Measurements from ENCODE around the gene YY2. TPM values are rescaled to one million over a fixed set of nuclear protein-coding genes. Genes with fewer than 3 reads are reported as not detected.

The YY2 gene
- total RNA-seq, 1 donor from 2014 or later: 0.79 TPM

GRCh38 chrX:21875013-21875412, 19.2 kb downstream of the YY2 start:
- FAIRE-seq (no peak), DNase-seq (ENCODE audit: low read depth) (no peak)
- Histone ChIP-seq H3K4me3 (ENCODE audit: low read depth, low read length) (no peak overlapping the region), H3K27me3 (ENCODE audit: control insufficient read depth, insufficient read depth, low read length) (no peaks in the 10 kb centered on the region), H3K36me3 (ENCODE audit: control insufficient read depth, insufficient read depth, low read length) (no peaks in the 10 kb centered on the region)
- no peak for TF ChIP-seq CTCF (IDR thresholded peaks at IDR 0.05; ENCODE audit: insufficient read depth, low read length, severe bottlenecking)

- no peaks in the 10 kb centered on the region for H3K36me3 ChIP-seq (ENCODE audit: control insufficient read depth, insufficient read depth, low read length)
- DNase-seq (ENCODE audit: low read depth): no peak
- H3K27me3 ChIP-seq (ENCODE audit: control insufficient read depth, insufficient read depth, low read length): no peaks in the 10 kb centered on the region
- H3K4me3 ChIP-seq (ENCODE audit: low read depth, low read length): no peak overlapping the region
- no peak for TF ChIP-seq CTCF (IDR thresholded peaks at IDR 0.05; ENCODE audit: insufficient read depth, low read length, severe bottlenecking)
- no peak for FAIRE-seq
Measured at GRCh38 chrX:21881881-21882574, 26.2 kb downstream of the YY2 start.

GRCh38 chrX:21883258-21883657, 27.5 kb downstream of the YY2 start:
- FAIRE-seq (no peak), DNase-seq (ENCODE audit: low read depth) (no peak)
- TF ChIP-seq CTCF (IDR thresholded peaks at IDR 0.05; ENCODE audit: insufficient read depth, low read length, severe bottlenecking): no peak
- no peaks in the 10 kb centered on the region for H3K27me3 ChIP-seq (ENCODE audit: control insufficient read depth, insufficient read depth, low read length)
- no peaks in the 10 kb centered on the region for H3K36me3 ChIP-seq (ENCODE audit: control insufficient read depth, insufficient read depth, low read length)
- no peak overlapping the region for H3K4me3 ChIP-seq (ENCODE audit: low read depth, low read length)

GRCh38 chrX:21885568-21885967, 29.8 kb downstream of the YY2 start:
- FAIRE-seq (no peak), DNase-seq (ENCODE audit: low read depth) (no peak)
- Histone ChIP-seq H3K27me3 (ENCODE audit: control insufficient read depth, insufficient read depth, low read length) (no peaks in the 10 kb centered on the region), H3K4me3 (ENCODE audit: low read depth, low read length) (no peak overlapping the region), H3K36me3 (ENCODE audit: control insufficient read depth, insufficient read depth, low read length) (no peaks in the 10 kb centered on the region)
- no peak for TF ChIP-seq CTCF (IDR thresholded peaks at IDR 0.05; ENCODE audit: insufficient read depth, low read length, severe bottlenecking)

- no peak for FAIRE-seq
- TF ChIP-seq CTCF (IDR thresholded peaks at IDR 0.05; ENCODE audit: insufficient read depth, low read length, severe bottlenecking): no peak
- Histone ChIP-seq H3K36me3 (ENCODE audit: control insufficient read depth, insufficient read depth, low read length) (no peaks in the 10 kb centered on the region), H3K27me3 (ENCODE audit: control insufficient read depth, insufficient read depth, low read length) (no peaks in the 10 kb centered on the region), H3K4me3 (ENCODE audit: low read depth, low read length) (no peak overlapping the region)
- DNase-seq (ENCODE audit: low read depth): no peak
Measured at GRCh38 chrX:21905313-21905712, 49.5 kb downstream of the YY2 start.

- FAIRE-seq: no peak
- no peak overlapping the region for H3K4me3 ChIP-seq (ENCODE audit: low read depth, low read length)
- H3K27me3 ChIP-seq (ENCODE audit: control insufficient read depth, insufficient read depth, low read length): no peaks in the 10 kb centered on the region
- no peak for DNase-seq (ENCODE audit: low read depth)
- no peak for TF ChIP-seq CTCF (IDR thresholded peaks at IDR 0.05; ENCODE audit: insufficient read depth, low read length, severe bottlenecking)
- H3K36me3 ChIP-seq (ENCODE audit: control insufficient read depth, insufficient read depth, low read length): no peaks in the 10 kb centered on the region
Measured at GRCh38 chrX:21905953-21906352, 50.2 kb downstream of the YY2 start.
